GM06990 (cell line): Measurements from ENCODE around the gene ABCC11.

Experiments
- DNase-seq: peaks from one replicate; pipeline ENCODE4 v3.0.0-alpha.2; 2011; ENCODE audit not compliant: insufficient read length; ENCODE audit errors: extremely low read depth
- H3K27me3 ChIP-seq: replicated peaks from 2 replicates; pipeline ENCODE4 v1.6.0; 2011; ENCODE audit warnings: low read length; ENCODE audit not compliant: control insufficient read depth, insufficient read depth
- H3K36me3 ChIP-seq: 2 replicates; pipeline ENCODE4 v1.5.1; 2011; ENCODE audit warnings: low read length; ENCODE audit not compliant: control insufficient read depth, insufficient read depth
- H3K4me3 ChIP-seq: replicated peaks from 2 replicates; pipeline ENCODE4 v1.5.1; 2011; ENCODE audit warnings: low read depth, mild to moderate bottlenecking, control low read depth, low read length
- CTCF ChIP-seq: IDR thresholded peaks from 2 replicates; pipeline ENCODE4 v1.5.1; 2011; ENCODE audit warnings: low read length, control low read depth, mild to moderate bottlenecking, inconsistent platforms; ENCODE audit not compliant: insufficient read depth, poor library complexity, severe bottlenecking

Gene ABCC11

GRCh38 chr16:48162839-48163410 is 84.4 kb downstream of the ABCC11 start:
- Histone ChIP-seq H3K27me3 (no peaks in the 10 kb centered on the region), H3K36me3 (no peaks in the 10 kb centered on the region), H3K4me3 (no peak overlapping the region)
- TF ChIP-seq CTCF: no peak
- DNase-seq: no peak

- no peaks in the 10 kb centered on the region for H3K36me3 ChIP-seq
- no peak for TF ChIP-seq CTCF
- DNase-seq: no peak
- no peaks in the 10 kb centered on the region for H3K27me3 ChIP-seq
- no peak overlapping the region for H3K4me3 ChIP-seq
Observed at GRCh38 chr16:48161906-48162305, 85.4 kb downstream of the ABCC11 start.

GRCh38 chr16:48160575-48160974 is 86.8 kb downstream of the ABCC11 start:
- H3K4me3 ChIP-seq: no peak overlapping the region
- no peak for TF ChIP-seq CTCF
- no peak for DNase-seq
- no peaks in the 10 kb centered on the region for H3K27me3 ChIP-seq
- no peaks in the 10 kb centered on the region for H3K36me3 ChIP-seq

- Histone ChIP-seq H3K36me3 (no peaks in the 10 kb centered on the region), H3K4me3 (no peak overlapping the region), H3K27me3 (no peaks in the 10 kb centered on the region; the same call in 1 of the 2 replicates)
- peak; percentile 25 for DNase-seq
- no peak for TF ChIP-seq CTCF
Observed at GRCh38 chr16:48158296-48158695, 89.0 kb downstream of the ABCC11 start.

- no peak for TF ChIP-seq CTCF
- H3K36me3 ChIP-seq: no peaks in the 10 kb centered on the region
- no peaks in the 10 kb centered on the region; the same call in 1 of the 2 replicates for H3K27me3 ChIP-seq
- H3K4me3 ChIP-seq: no peak overlapping the region
- DNase-seq: no peak
Observed at GRCh38 chr16:48157794-48158193, 89.5 kb downstream of the ABCC11 start.

- Histone ChIP-seq H3K27me3 (no peaks in the 10 kb centered on the region; the same call in 1 of the 2 replicates), H3K4me3 (no peak overlapping the region), H3K36me3 (no peaks in the 10 kb centered on the region)
- no peak for DNase-seq
- TF ChIP-seq CTCF: no peak
Observed at GRCh38 chr16:48157302-48157701, 90.0 kb downstream of the ABCC11 start.
